GM12872 (cell line): Measurements from ENCODE around the gene SIRT3.

Source experiments
- CTCF ChIP-seq: IDR thresholded peaks from 3 replicates; pipeline ENCODE4 v1.5.1; 2011; ENCODE audit warnings: low read depth, mild to moderate bottlenecking, low read length, moderate library complexity; ENCODE audit not compliant: insufficient read depth

The SIRT3 gene

DNA sequence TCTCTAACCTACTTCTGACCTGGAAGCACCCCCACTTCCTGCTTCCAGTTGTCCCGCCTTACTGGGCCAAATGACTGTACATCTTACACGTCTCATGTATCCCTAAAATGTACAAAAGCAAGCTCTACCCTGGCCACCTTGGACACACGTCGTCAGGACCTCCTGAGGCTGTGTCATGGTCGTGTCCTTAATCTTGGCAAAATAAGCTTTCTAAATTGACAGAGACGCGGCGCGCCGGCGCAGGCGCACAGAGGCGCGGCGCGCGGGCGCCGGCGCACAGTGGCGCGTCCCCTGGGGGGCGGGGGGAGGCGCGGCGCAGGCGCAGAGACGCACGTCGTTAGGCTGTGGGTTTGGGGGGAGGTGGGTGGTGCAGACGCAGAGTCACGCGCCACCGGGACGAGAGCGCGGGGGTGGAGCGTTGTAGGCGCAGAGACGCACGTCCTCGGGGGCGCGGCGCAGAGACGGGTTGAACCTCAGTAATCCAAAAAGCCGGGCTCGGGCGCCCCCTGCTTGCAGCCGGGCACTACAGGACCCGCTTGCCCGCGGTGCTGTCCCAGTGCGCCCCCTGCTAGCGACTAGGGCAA is 46.9 kb downstream of the SIRT3 start:
- TF ChIP-seq CTCF, result 0 out of 3 replicates have a peak, but pooled peaks have one; percentile 10
